ENCODE measurements around the gene AZU1.

AZU1 gene

DNA sequence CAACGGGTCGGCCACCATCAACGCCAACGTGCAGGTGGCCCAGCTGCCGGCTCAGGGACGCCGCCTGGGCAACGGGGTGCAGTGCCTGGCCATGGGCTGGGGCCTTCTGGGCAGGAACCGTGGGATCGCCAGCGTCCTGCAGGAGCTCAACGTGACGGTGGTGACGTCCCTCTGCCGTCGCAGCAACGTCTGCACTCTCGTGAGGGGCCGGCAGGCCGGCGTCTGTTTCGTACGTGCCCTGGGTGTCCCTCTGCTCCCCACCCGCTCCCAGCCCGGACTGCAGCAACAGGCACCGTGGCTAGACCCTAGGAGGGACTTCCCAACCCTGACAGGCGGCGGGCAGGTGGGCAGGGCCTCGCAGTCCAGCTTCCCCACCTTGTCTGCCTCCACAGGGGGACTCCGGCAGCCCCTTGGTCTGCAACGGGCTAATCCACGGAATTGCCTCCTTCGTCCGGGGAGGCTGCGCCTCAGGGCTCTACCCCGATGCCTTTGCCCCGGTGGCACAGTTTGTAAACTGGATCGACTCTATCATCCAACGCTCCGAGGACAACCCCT lies 28.0 kb downstream of the AZU1 start:
- DNase-seq, result no peak

DNA sequence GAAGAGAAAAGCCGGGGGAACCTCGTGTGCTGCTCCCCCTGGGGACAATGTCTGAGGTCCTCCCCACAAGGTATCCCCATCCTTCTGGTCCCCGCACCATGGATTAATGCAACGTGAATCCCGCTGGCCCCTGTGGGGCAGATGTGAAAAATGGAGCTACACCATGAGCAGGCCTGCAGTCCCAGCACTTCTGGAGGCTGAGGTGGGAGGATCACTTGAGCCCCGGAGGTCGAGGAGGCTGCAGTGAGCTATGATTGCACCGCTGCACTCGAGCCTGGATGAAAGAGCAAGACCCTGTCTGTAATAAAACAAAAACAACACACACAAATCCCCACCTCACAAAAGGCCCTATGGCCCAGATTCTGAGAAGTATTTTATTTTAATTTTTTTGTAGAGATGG lies 30.6 kb downstream of the AZU1 start:
- no peak for DNase-seq

DNA sequence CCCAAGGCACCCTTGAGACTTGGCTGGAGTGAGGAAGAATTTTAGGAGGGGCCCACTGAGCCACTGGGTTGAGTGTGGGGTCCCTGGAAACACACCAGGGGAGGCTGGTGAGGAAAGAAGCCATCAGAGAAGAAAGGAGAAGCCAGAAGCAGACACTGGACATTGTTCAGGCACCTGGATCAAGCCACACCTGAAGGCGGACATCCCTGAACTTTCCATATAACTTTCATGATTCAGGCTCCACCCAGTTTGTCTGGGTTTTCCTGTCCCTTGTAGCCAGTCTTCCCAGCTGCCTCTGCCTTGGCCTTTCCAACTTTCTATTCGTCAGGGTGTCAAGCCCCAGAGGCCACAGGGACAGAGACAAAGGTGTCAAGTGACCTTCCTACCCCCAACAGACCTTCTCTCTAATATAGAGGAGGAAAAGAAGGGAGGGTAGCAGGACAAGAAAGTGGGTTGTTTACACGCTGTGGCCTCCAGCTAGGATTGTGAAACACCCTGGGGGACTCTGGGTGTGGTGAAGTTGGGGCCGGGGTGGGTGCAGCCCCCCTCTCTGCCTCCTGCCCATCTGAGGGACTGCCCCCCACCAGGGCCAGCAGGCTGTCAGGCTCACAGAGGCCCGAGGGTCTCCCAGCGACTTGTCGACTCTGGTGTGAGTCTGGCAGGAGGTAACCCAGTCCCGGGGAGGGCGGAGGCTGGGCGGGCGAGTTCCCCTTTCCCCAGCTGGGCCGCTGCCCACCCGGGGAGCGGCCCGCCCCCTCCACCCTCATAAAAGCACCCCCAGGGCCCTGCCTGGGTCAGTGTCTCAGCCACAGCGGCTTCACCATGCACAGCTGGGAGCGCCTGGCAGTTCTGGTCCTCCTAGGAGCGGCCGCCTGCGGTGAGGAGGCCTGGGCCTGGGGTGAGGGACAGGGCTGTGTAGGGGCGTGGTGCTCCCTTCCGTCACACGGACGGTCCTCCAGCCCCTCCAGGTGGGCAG lies 31.5 kb downstream of the AZU1 start, which contains the start of gene CFD:
Gene CFD, plus strand, starts transcription at position 797 of the 976 bp plus-strand sequence. Its CDS starts 26 bp downstream, at position 823.
- DNase-seq, result no peak

DNA sequence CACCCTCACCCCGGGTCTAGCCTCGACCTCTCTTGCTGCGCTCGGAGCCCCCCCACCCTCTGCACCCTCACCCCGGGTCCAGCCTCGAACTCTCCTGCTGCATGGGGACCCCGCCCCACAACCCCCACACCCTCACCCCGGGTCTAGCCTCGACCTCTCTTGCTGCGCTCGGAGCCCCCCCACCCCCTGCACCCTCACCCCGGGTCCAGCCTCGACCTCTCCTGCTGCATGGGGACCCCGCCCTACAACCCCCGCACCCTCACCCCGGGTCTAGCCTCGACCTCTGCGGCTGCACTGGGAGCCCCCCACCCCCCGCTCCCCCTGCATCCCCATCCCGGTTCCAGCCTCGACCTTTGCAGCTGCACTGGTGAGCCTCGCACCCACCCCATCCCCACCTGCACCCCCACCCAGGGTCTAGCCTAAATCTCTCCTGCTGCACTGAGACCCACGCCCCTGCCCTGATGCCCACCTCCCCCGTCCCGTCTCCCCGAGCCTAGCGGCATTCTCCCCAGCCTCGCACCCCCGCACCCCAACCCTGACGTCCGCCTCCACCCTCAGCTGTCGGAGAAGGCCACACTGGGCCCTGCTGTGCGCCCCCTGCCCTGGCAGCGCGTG lies 33.6 kb downstream of the AZU1 start:
- no peak for DNase-seq

DNA sequence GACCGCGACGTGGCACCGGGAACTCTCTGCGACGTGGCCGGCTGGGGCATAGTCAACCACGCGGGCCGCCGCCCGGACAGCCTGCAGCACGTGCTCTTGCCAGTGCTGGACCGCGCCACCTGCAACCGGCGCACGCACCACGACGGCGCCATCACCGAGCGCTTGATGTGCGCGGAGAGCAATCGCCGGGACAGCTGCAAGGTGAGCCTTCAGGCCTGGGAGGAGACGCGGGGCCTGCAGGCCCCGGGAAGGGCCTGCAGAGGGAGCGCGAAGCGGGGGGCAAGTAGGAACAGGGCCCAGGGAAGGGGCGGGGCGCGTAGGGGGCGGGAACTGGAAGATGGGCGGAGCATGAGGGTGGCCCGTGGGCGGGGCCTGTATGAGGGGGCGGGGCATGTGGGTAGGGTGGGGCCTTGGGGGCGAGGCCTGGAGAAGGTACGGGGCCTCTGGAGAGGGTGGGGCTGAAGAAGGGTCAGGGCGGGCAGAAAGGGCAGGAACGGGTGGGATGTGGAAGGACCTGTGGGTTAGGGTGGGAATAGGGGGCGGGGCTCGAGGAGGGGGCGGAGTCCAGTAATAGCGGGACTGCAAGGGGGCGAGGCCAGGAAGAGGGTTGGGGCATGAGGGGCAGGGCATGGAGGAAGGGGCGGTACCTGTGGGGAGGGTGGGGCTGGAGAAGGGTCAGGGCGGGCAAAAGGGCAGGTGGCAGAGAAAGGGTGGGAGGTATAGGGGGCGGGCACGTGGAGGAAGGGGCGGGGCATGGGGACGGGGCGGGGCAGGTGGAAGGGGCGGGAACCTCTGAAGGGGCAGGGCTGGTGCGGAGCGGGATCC lies 34.3 kb downstream of the AZU1 start:
- DNase-seq, result no peak

DNA sequence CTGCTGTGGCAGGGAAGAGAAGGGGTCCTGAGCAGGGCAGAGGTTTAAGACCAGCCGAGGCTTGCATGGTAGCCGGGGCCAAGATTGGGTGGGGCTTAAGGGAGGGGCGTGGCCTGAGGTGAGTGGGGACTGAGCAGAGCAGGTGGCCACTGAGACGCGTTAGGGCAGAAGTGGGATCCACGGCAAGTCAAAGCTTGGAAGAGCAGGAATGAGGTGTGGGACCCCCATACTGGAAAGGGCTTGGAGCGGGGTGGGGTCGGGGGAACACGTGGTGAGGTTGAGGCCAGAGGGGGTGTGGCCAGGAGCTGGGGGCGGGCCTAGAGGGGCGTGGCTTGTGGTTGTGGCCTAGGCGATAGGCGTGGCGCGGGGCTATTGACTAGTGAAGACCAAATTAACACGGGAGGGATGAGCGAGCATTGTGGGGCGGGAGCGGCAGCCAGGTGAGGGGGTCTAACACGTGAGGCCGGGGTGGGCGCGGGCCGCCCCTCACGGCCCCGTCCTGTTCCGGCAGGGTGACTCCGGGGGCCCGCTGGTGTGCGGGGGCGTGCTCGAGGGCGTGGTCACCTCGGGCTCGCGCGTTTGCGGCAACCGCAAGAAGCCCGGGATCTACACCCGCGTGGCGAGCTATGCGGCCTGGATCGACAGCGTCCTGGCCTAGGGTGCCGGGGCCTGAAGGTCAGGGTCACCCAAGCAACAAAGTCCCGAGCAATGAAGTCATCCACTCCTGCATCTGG lies 35.1 kb downstream of the AZU1 start:
- DNase-seq, result no peak

DNA sequence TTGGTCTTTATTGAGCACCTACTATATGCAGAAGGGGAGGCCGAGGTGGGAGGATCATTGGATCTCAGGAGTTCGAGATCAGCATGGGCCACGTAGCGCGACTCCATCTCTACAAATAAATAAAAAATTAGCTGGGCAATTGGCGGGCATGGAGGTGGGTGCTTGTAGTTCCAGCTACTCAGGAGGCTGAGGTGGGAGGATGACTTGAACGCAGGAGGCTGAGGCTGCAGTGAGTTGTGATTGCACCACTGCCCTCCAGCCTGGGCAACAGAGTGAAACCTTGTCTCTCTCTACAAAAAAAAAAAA lies 35.6 kb downstream of the AZU1 start:
- DNase-seq, result no peak

DNA sequence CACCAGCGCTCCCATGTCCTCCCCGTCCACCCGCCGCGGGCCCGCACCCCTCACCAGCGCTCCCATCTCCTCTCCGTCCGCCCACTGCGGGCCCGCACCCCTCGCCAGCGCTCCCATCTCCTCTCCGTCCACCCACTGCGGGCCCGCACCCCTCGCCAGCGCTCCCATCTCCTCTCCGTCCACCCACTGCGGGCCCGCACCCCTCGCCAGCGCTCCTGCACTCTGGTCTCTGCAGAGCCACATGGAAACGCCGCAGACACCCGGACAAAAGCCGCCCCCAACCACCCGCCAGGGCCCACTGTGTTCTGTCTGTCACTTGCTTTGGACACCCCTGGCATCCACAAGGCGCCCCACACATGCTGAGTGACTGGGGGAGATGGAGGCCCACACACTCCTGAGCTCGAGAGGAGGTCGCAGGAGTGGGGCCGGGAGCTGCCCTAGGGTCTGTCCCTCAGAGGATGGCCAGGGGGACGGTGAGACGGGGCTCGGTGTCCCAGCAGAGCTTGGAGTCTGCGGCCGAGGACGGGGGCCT lies 39.2 kb downstream of the AZU1 start:
- DNase-seq, result no peak

DNA sequence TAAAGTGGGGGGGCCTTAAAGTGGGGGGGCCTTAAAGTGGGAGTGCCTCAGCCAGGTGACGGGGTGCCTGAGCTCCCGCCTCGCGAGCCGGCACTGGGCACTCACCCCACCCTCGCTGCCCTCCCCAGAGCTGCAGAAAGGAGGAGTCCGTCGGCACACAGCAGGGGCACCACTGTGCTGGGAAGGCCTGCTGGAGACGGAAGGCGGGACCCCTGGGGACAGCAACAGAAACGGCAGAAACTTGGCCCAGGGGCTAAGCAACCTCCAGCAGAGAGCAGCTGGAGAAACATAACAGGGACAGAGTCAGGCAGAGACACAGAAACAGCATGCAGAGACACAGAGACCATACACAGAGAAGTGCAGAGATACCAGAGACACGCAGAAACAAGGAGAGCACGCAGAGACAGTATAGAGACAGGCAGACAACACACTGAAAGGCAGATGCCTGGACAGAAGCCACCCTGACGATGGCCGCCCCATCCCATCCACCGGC lies 39.7 kb downstream of the AZU1 start:
- DNase-seq, result no peak

DNA sequence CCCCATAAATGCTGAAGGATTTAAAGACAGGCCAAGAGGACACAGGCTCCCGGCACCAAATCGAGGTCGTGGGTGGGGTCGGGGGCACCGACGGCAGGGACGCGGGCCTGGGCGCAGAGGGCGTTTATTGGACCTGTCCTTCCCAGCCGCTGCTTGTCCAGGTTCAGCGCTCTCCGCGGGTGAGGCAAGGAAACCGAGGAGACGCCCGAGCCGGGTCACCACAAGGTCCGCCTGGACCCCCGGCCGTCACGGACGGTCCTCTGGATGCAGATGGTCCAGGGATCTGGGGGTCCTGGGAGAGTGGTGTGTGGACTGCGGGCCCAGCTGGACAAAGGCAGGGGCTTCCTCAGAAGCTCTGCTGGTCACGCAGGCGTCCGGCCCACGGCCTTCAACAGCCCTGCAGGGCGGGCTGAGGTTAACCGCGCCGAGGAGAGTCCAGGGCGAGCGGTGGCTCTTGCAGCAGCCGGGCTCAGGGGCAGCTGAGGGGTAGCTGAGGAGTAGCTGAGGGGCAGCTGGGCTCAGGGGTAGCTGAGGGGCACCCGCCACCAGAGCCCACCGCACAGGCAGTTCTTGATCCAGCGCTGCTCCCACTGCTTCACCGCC lies 40.3 kb downstream of the AZU1 start:
- no peak for DNase-seq

DNA sequence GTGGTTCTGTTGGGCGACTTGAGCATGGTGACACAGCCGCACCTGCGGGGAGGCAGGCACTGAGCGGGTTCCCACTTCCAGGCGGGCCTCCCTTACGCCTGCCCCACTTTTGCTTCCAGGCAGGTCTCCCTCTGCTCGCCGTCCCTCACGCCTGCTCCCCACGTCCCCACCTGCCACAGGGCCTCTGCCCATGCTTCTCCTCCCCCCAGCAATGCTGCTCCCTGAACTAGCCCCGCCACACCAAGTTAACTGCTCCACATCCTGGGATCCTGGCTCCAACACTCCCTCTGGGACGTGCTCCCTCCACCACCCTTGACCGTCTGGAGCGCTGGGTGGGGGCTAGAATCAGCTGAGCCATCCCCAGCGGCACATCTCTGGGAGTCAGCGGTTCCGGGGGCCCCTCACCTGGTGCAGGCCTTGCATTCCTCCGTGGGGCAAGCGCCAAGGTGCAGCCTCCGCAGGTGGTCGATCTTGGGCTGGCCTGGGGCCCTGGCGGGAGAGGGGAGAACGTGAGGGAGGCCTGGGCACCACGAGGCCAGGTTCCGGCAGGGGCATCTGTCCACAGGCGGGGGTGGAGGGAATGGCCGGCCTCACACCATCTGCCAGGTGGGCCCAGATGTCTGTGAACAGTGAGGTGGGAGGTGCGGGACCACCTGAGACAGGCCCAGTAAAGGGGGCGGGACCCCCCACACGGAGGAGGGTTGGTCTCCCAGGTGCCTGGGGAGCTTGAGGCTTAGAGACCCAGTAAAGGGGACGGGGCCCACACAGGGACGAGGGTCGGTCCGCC lies 41.0 kb downstream of the AZU1 start:
- DNase-seq, result no peak

DNA sequence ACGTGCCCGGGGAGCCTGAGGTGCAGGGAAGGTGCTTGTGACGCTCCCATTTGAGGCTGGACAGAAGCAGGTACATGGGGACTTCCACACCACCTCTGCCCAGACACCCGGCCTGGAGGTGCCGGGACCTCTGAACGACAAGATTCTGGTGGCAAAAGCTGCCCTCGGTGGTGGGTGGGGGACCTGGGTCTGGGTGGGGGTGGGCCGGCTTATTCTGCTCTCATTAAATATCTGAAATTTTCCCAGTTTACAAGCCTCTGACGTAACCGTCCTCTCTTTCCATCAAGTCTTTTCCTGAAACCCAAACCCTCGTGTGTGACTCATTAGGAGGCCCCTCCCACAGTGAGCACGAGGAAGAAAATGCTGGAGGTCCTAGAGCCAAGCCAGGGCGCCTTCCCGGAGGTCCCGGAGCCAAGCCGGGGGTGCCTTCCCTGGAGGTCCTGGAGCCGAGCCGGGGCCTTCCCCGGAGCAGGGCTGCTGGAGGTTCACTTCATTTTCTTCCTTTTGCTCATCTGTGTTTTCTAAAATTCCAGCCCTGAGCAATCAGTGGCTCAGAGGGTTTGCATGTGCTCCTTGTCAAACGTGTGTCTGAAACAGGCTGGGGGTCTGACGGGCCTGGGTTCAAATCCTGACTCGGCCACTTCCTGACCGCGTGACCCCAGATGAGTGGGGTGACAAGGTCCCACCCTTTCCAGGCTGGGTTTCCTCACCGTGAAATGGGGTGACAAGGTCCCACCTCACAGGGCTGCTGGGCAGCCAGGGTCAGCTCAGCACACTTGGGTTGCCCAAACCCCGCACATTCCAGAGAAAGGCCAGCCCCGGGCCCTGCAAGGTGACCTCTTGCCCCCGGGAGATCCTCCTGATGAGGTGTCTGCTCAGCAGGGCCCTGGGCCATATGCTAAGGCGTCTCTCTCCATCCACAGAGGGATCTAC lies 41.9 kb downstream of the AZU1 start:
- DNase-seq, result no peak

DNA sequence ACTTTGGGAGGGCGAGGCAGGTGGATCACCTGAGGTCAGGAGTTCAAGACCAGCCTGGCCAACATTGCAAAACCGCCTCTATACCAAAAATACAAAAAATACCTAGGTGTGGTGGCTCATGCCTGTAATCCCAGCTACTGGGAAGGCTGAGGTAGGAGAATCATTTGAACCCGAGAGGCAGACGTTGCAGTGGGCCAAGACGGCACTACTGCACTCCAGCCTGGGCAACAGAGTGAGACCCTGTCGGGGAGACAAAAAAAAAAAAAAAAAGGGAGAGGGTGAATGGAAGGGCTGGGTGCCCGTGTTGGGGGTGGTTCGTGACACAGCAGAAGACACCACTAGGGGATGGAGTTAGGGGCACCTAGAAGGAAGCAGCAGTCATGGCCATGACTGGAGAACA lies 42.7 kb downstream of the AZU1 start:
- DNase-seq, result no peak

DNA sequence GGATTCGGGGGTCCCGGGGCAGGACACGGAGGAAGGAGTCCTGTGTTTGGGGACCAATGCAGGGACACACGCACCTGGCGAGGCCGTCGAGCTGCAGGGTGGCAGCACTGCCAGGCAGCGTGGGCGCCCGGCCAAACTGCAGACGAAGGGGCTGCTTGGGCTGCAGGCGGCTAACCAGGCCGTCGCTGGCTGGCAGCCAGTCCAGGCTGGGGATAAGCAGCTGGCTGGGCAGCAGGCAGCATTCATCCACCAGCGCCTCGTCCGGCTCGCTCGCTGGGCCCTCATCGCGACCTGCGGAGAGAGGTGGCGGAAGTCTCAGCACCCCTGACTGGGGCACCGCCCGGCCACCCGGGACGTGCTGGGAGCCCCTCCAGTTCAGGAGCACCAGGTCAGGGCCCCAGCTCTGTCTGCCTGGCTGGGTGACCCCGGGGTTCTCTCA lies 43.3 kb downstream of the AZU1 start:
- DNase-seq, result no peak

DNA sequence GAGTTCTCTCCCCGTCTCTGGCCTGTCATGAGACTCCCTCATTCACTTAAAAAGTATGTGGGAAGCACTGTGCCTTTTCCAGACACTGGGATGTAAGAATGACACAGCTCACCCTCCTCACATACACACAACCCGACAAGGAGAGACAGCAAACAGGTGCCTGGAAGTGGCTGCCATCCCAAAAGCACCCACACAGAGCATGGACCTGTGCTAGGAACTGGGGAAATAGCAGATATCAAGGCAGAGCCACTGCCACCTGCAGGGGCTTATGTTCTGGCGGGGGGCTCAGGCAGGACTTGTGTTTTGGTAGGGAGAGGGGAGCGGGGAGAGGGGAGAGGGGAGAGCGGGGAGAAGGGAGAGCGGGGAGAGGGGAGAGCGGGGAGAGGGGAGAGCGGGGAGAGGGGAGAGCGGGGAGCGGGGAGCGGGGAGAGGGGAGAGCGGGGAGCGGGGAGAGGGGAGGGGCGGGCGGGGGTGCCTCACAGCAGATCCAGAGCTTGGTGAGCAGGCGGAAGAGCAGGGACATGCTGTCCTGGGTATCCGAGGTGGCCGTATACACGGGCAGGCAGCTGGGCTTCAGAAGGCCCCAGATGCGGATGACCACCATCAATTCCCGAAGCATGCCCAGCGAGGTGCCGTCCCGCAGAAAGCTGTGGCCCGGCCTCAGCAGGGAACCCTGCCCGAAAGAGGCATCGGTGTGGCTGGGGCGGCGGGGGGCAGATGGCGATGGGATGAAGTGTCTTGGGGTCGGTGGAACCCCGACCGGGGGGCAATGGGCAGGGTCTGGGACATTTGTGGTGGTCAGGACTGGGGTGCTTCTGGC lies 44.0 kb downstream of the AZU1 start:
- no peak for DNase-seq

DNA sequence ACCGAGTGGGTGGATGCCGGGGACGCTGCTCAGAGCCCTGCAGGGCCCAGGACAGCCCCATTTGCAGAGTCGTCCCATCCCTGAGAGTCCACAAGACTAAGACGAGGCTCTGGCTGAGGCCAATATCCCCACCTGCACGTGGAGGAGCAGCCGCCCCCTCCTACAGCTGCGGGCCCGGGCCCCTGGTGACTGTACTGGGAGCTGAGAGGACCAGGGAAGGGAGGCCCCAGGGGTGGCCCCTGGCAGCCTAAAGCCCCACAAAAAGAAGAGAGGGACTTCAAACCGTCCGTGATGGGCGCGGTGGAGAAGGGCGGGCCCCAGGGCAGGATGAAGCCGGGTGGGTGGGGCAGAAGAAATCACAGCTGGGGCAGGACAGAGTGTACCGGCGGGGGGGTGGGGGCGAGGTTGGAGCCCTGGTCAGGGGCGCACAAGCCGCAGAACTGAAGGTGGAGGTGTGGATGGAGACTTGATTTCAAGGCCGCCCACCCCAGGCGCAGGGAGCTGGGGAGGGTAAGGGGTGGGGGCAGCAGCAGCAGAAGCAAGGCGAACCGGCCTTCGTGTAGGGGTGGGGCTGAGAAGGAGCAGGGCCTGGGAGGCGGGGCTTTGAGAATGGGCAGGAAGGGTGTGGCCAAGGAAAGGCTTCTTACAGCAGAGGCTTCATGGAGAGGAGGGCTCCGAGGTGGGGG lies 44.8 kb downstream of the AZU1 start:
- no peak for DNase-seq

DNA sequence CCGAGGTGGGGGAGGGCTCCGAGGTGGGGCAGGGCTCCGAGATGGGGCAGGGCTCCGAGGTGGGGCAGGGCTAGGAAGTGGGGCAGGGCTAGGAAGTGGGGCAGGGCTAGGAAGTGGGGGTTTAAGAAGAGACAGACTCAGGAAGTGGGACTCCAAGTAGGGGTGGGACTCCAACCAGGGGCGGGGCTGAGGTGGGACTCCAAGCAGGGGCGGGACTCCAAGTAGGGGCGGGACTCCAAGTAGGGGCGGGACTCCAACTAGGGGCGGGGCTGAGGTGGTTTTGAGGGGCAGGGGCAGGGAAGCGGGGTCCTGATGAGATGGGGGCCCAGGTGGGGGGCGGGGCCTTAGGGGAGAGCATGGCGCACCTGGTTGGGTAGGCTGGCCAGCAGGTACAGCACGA lies 45.4 kb downstream of the AZU1 start:
- no peak for DNase-seq

DNA sequence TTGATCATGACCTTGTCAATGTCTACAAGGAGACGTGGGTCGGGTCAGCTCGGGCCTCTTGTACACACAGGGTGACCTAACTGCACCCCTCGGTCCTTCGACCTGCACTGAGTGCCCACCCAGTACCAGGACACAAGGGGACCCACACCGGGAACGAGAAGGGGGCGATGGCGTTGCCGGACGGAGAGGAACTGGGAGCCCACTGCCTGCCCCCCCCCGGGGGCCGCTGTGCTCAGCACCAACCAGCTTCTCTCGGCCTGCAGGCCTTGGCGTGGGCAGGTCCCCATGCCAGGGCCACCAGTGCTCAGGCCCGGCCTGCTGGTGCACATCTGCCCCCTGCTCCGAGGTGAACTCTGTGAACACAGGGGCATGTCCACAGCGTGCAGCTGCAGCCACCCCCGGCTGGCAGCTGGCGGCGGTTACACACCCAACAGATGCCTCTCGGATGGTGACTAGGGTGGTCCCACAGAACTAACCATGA lies 46.0 kb downstream of the AZU1 start:
- DNase-seq, result no peak

Data from NCI-H187 treated with DMSO at 0.1 percent for 48 hours (cell line).